Measurements from ENCODE around the gene XPO5. TPM values are rescaled to one million over a fixed set of nuclear protein-coding genes. Genes with fewer than 3 reads are reported as not detected.

Gene XPO5
- total and polyA plus RNA-seq, 9 of the 15 experiments (the other 6 are each of a cell fraction or from before 2014, with no cell fraction given) = 36.0 to 170 (median 99.1) TPM

- TF ChIP-seq ZBTB12 (CRISPR knock-in tag; IDR thresholded peaks at IDR 0.05) (no peak), CBFA2T2 (conservative IDR thresholded peaks at IDR 0.05) (no peak), FOXM1 (IDR thresholded peaks at IDR 0.05; ENCODE audit: low read depth) (no peak), FOXM1 (CRISPR knock-in tag; IDR thresholded peaks at IDR 0.05; ENCODE audit: low read depth) (no peak; the same call in 1 of the 2 replicates), FOXP4 (CRISPR knock-in tag; IDR thresholded peaks at IDR 0.05; ENCODE audit: borderline replicate concordance) (no peak), ZFPM2 (CRISPR knock-in tag; IDR thresholded peaks at IDR 0.05) (no peak), ESRRB (CRISPR knock-in tag; IDR thresholded peaks at IDR 0.05; ENCODE audit: borderline replicate concordance) (0 out of 2 replicates have a peak, but pooled peaks have one; percentile 20), TAF9B (IDR thresholded peaks at IDR 0.05; ENCODE audit: partially characterized antibody) (no peak), ZNF134 (CRISPR knock-in tag; conservative IDR thresholded peaks at IDR 0.05) (no peak), TARDBP (IDR thresholded peaks at IDR 0.05) (0 out of 2 replicates have a peak, but pooled peaks have one; percentile 25), JUN (IDR thresholded peaks at IDR 0.05; ENCODE audit: borderline replicate concordance, low read depth, low read length) (no peak), JUN (CRISPR knock-in tag; IDR thresholded peaks at IDR 0.05; ENCODE audit: borderline replicate concordance) (0 out of 2 replicates have a peak, but pooled peaks have one; percentile 24), ELF1 (tag; IDR thresholded peaks at IDR 0.05) (no peak)
Measured at GRCh38 chr6:43516367-43516696, 59.5 kb downstream of the XPO5 start (continued).
